ENCODE data around the gene SNAI1. TPM values are rescaled to one million over a fixed set of nuclear protein-coding genes. Genes with fewer than 3 reads are reported as not detected.

The SNAI1 gene
- total RNA-seq, 1 donor from 2014 or later: 0.69 TPM

DNA sequence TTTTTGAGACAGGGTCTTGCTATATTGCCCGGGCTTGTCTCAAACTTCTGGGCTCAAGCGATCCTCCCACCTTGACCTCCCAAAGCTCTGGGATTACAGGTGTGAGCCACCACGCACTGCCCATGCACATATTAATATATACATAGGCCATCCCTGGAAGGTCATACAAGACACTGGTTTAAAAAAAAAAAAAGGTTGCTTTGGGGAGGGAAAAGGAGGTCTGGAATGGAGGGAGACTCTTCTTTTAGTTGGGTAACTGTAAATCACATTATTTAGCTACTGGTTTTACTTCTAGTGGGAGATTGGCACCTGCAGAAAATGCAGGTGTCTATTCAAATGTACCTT lies 4.1 kb upstream of the SNAI1 start:
- Histone ChIP-seq H3K9me3 (replicated peaks) (no peaks in the 10 kb centered on the region), H3K4me1 (peaks cover 30% of the 10 kb centered on the region), H3K36me3 (no peaks in the 10 kb centered on the region), H3K27me3 (ENCODE audit: low read depth) (no peaks in the 10 kb centered on the region), H3K27ac (replicated peaks) (no peak overlapping the region), H3K4me3 (peak overlapping the region; percentile 56)
- no peak for DNase-seq
- intact Hi-C loops (cut with micrococcal nuclease): loop anchor here (2.0 kb wide), 1 partner anchor 92 kb away; no protein-coding TSS in a partner anchor
- TF ChIP-seq, protein P1, sequence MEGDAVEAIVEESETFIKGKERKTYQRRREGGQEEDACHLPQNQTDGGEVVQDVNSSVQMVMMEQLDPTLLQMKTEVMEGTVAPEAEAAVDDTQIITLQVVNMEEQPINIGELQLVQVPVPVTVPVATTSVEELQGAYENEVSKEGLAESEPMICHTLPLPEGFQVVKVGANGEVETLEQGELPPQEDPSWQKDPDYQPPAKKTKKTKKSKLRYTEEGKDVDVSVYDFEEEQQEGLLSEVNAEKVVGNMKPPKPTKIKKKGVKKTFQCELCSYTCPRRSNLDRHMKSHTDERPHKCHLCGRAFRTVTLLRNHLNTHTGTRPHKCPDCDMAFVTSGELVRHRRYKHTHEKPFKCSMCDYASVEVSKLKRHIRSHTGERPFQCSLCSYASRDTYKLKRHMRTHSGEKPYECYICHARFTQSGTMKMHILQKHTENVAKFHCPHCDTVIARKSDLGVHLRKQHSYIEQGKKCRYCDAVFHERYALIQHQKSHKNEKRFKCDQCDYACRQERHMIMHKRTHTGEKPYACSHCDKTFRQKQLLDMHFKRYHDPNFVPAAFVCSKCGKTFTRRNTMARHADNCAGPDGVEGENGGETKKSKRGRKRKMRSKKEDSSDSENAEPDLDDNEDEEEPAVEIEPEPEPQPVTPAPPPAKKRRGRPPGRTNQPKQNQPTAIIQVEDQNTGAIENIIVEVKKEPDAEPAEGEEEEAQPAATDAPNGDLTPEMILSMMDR (IDR thresholded peaks at IDR 0.05; ENCODE audit: borderline replicate concordance): no peak

DNA sequence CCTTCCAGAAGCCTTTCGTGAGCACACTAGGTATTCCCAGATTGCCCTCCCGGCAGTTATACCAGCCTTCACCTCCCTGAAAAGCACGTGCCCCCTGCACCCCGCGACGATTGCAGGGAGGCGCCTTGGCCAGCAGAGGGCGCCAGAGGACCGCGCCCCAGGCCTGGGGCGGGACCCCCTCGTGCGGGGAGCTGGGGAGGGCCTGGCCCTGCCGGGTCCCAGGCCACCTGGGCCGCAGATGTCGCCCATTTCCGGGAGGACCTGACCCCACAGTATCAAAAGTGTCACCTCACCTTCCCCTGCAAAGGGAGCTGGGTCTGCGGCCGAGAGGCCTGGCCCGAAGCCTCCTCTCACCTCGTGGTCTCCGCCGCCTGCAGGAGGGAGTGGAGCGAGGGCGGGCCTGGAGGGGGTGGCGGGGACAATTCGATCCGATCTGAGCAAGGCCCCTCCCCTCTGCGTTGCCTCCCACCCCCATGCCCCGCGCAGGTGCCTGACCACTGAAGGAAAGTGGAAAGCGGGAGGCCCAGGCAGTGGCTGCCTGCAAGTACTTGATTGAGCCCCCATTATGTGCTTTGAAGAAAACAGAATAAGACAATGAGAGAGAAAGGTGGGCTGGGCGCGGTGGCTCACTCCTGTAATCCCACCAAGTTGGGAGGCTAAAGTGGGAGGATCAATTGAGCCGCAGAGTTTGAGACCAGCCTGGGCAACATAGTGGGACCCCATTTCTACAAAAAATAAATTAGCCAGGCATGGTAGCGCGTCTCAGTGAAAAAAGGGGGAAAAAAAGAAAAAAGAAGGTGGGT lies 3.5 kb upstream of the SNAI1 start:
- H3K9me3 ChIP-seq (replicated peaks): no peaks in the 10 kb centered on the region
- intact Hi-C loops (cut with micrococcal nuclease): loop anchor here (2.0 kb wide), 1 partner anchor 92 kb away; no protein-coding TSS in a partner anchor
- no peak for DNase-seq
- TF ChIP-seq, protein P1 (IDR thresholded peaks at IDR 0.05; ENCODE audit: borderline replicate concordance): peak; percentile 99
- H3K4me3 ChIP-seq: peak overlapping the region; percentile 56
- H3K27me3 ChIP-seq (ENCODE audit: low read depth): no peaks in the 10 kb centered on the region
- H3K27ac ChIP-seq (replicated peaks): no peak overlapping the region
- H3K36me3 ChIP-seq: no peaks in the 10 kb centered on the region
- H3K4me1 ChIP-seq: peaks cover 35% of the 10 kb centered on the region

DNA sequence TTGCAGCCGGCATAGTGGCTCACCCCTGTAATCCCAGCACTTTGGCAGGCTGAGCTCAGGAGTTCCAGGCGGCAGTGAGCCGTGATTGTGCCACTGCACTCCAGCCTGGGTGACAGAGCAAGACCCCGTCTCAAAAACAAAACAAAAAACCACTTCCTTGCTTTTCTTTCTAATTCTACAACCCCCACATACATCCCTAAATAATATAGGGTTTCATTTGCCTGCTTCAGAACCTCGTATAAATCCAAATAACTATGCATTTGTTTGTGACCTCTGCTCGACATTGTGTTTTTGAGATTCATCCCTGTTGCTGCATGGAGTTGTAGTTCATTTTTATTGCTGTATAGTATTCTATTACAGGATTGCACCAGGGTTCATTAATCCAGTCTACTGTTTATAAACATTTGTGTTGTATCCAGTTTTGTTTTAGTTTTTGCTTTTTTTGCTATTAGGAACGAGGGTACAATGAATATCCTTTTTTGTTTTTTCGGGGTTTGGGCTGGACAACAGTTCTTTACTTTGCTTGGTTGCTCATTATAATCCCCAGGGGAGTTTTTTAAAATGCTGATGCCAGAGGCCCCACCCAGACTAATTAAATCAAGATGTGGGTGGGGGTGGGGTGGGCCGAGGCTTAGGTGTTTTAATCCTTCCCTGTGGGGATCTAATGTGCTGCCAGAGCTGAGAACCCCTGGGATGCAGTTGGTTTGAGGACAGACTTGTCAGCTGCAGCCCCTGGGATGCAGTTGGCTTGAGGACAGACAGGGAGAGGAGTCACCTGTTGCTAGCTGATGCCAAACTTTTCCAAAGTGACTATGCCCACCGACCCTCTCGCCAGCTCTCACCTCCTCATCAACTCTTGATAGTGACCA lies 2.4 kb upstream of the SNAI1 start:
- Histone ChIP-seq H3K4me1 (peaks cover 46% of the 10 kb centered on the region), H3K9me3 (replicated peaks) (no peaks in the 10 kb centered on the region), H3K4me3 (no peak overlapping the region), H3K36me3 (no peaks in the 10 kb centered on the region), H3K27ac (replicated peaks) (no peak overlapping the region), H3K27me3 (ENCODE audit: low read depth) (no peaks in the 10 kb centered on the region)
- TF ChIP-seq, protein P1 (IDR thresholded peaks at IDR 0.05; ENCODE audit: borderline replicate concordance): no peak
- no peak for DNase-seq
- intact Hi-C loops (cut with micrococcal nuclease): loop anchor here (10.0 kb wide), 1 partner anchor 194 kb away; no protein-coding TSS in a partner anchor

DNA sequence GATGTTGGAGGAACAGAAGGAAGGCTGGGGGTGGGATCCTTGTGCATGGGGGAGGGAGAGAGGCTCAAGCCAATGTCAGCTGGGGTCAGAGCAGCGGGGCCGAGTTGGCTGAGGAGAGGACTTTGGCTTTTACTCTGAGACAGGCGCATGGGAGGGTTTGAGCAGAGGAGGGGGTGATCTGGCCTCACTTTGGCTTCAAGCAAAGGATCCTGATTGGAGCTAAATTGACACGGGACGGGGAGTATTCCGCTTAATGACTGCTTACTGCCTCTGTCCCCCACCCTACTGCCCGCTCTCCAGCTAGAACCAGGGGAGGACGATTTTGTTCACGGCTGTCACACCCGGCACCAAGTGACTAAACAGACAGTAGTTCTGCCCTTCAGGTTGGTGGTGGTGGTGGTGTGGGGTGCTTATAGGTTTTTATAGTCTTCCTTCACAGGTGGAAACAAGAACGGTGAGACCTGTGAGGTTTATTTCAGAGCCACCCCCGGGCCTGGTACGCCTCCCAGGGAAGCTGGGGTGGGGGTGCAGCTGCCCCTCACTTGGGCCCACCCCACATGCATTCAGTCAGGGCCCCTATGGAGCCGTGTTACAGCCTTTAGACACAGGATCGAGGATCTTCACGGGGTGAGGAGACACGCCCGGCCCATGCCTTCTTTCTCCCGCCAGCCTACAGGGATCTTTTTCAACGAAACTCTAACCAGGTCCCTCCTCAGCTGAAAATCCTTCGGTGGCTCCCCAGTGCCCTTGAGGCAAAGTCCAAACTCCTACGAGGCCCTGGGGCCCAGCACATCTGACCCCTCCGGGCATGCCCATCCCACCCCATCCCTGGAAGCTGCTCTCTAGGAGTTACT lies 1.3 kb upstream of the SNAI1 start:
- intact Hi-C loops (cut with micrococcal nuclease): loop anchor here (10.0 kb wide), 1 partner anchor 193 kb away; no protein-coding TSS in a partner anchor
- Histone ChIP-seq H3K27me3 (ENCODE audit: low read depth) (no peaks in the 10 kb centered on the region), H3K4me3 (no peak overlapping the region), H3K4me1 (peaks cover 56% of the 10 kb centered on the region), H3K36me3 (no peaks in the 10 kb centered on the region), H3K9me3 (replicated peaks) (no peaks in the 10 kb centered on the region), H3K27ac (replicated peaks) (peak overlapping the region; percentile 76)
- DNase-seq: no peak
- TF ChIP-seq, protein P1 (IDR thresholded peaks at IDR 0.05; ENCODE audit: borderline replicate concordance): no peak

DNA sequence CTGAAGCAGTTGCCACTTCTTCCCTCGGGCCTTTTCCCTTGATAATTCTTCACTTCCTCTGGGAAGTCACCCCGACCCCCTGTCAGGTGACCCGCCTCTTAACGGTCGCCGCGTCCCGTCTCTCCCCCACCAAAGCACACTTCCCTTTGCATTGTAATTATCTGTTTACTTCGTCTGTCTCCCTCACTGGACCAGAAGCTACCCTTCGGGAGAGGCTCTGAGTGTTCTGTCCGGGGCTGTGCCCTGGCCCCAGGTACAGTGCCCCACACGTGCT lies 771 bp upstream of the SNAI1 start:
- Histone ChIP-seq H3K27ac (replicated peaks) (peak overlapping the region; percentile 76), H3K4me1 (peaks cover 61% of the 10 kb centered on the region), H3K27me3 (ENCODE audit: low read depth) (no peaks in the 10 kb centered on the region), H3K9me3 (replicated peaks) (no peaks in the 10 kb centered on the region), H3K4me3 (peak overlapping the region; percentile 70), H3K36me3 (no peaks in the 10 kb centered on the region)
- intact Hi-C loops (cut with micrococcal nuclease): loop anchor here (10.0 kb wide), 1 partner anchor 193 kb away; no protein-coding TSS in a partner anchor
- TF ChIP-seq, protein P1 (IDR thresholded peaks at IDR 0.05; ENCODE audit: borderline replicate concordance): no peak
- DNase-seq: no peak
